Endothelial cell of umbilical vein (primary cell): ENCODE results near the gene VPS41. TPM values are rescaled to one million over a fixed set of nuclear protein-coding genes. Genes with fewer than 3 reads are reported as not detected.

Experiments
- BruUV-seq: library from RNA; stranded (reverse); fragments of 400-500 nt; replicated peaks from 2 replicates; lab custom pipeline; 2021; lab: Mats Ljungman, UMichigan
- CTCF ChIA-PET: fragments of 300-600, 350-600 bp; sonication (Branson Sonifier 250); formaldehyde crosslinking; loops from one replicate; lab custom pipeline; 2021; ENCODE audit warnings: antibody characterized with exemption, inconsistent platforms; lab: Charles Lee
- POLR2A ChIA-PET: fragments of 300-600, 350-600 bp; sonication (Branson Sonifier 250); formaldehyde crosslinking; loops from one replicate; lab custom pipeline; 2021; ENCODE audit warnings: antibody characterized with exemption, inconsistent platforms; lab: Charles Lee
- DNase-seq: peaks from one replicate; pipeline ENCODE4 v3.0.0-alpha.2; 2011; ENCODE audit warnings: low read depth, low spot score
- FAIRE-seq: peaks from 2 replicates; lab custom pipeline; 2011; peaks lifted over from hg19 to GRCh38; lab: Jason Lieb, UNC
- H2AFZ ChIP-seq: 2 replicates; pipeline ENCODE4 v1.6.0; 2012; ENCODE audit warnings: low read depth, low read length, control low read depth, inconsistent platforms
- H3K27ac ChIP-seq: 2 replicates; pipeline ENCODE4 v1.5.1; 2011; ENCODE audit warnings: low read depth, mild to moderate bottlenecking, control low read depth, low read length, moderate library complexity; ENCODE audit not compliant: insufficient read depth
- H3K27me3 ChIP-seq, 2 experiments: 2 replicates each; pipeline versions ENCODE4 v1.6.0 to v1.6.1; 2011; ENCODE audit warnings: low read length in 2 of 2, mixed read lengths in 1 of 2; ENCODE audit not compliant: control insufficient read depth in 2 of 2, insufficient read depth in 2 of 2
- H3K36me3 ChIP-seq, 2 experiments: 2 replicates in 1 of 2; 3 replicates in 1 of 2; pipeline ENCODE4 v1.5.1; 2011; ENCODE audit warnings: low read length in 2 of 2, mild to moderate bottlenecking in 1 of 2, moderate library complexity in 1 of 2; ENCODE audit not compliant: control insufficient read depth in 2 of 2, insufficient read depth in 2 of 2; ENCODE audit errors: extremely low read depth in 1 of 2
- H3K4me1 ChIP-seq: 3 replicates; pipeline ENCODE4 v1.5.1; 2011; ENCODE audit warnings: mild to moderate bottlenecking, low read length; ENCODE audit not compliant: control insufficient read depth, insufficient read depth; ENCODE audit errors: extremely low read depth
- H3K4me2 ChIP-seq: 2 replicates; pipeline ENCODE4 v1.6.1; 2011; ENCODE audit warnings: low read length, control low read depth, mixed read lengths; ENCODE audit not compliant: insufficient read depth
- H3K4me3 ChIP-seq, 3 experiments: fragments of 200-600 bp in 1 of 3; sonication (generic), shearing (Covaris generic) in 1 of 3; replicated peaks in 1 of 3; 2 replicates each; pipeline ENCODE4 v1.5.1; 2011 to 2016; ENCODE audit warnings: control low read depth in 3 of 3, low read length in 3 of 3, mild to moderate bottlenecking in 2 of 3, inconsistent platforms in 1 of 3, low read depth in 1 of 3, moderate library complexity in 1 of 3; ENCODE audit not compliant: insufficient read depth in 1 of 3
- H3K79me2 ChIP-seq: 2 replicates; pipeline ENCODE4 v1.6.0; 2012; ENCODE audit warnings: low read length, inconsistent platforms; ENCODE audit not compliant: control insufficient read depth, insufficient read depth
- H3K9ac ChIP-seq: replicated peaks from 2 replicates; pipeline ENCODE3; 2011; ENCODE audit warnings: low read length, control low read depth; ENCODE audit not compliant: insufficient read depth; ENCODE audit errors: extremely low read depth
- H3K9me1 ChIP-seq: replicated peaks from 3 replicates; pipeline ENCODE4 v1.6.0; 2011; ENCODE audit warnings: mild to moderate bottlenecking, low read length; ENCODE audit not compliant: control insufficient read depth, insufficient read depth; ENCODE audit errors: extremely low read depth
- H3K9me3 ChIP-seq: replicated peaks from 2 replicates; pipeline ENCODE4 v1.5.1; 2012; ENCODE audit warnings: low read length, inconsistent platforms; ENCODE audit not compliant: control insufficient read depth, insufficient read depth
- H4K20me1 ChIP-seq: replicated peaks from 2 replicates; pipeline ENCODE3; 2011; ENCODE audit warnings: mild to moderate bottlenecking, low read length; ENCODE audit not compliant: control insufficient read depth, insufficient read depth; ENCODE audit errors: extremely low read depth
- EZH2 ChIP-seq: IDR thresholded peaks from 2 replicates; pipeline ENCODE4 v1.6.1; 2012; ENCODE audit warnings: borderline replicate concordance, low read depth, mild to moderate bottlenecking, moderate library complexity, low read length, inconsistent platforms; ENCODE audit not compliant: severe bottlenecking
- FOS ChIP-seq: IDR thresholded peaks from 2 replicates; pipeline ENCODE4 v1.6.1; 2011; ENCODE audit warnings: mild to moderate bottlenecking, low read length, moderate library complexity, borderline replicate concordance; ENCODE audit not compliant: insufficient read depth
- GATA2 ChIP-seq: IDR thresholded peaks from 2 replicates; pipeline ENCODE4 v1.7.0; 2011; ENCODE audit warnings: low read depth, mild to moderate bottlenecking, moderate library complexity, mixed read lengths, low read length; ENCODE audit not compliant: insufficient read length, insufficient read depth
- JUN ChIP-seq: IDR thresholded peaks from 2 replicates; pipeline ENCODE4 v1.6.1; 2011; ENCODE audit warnings: borderline replicate concordance, low read depth; ENCODE audit not compliant: insufficient read length, insufficient read depth
- MAX ChIP-seq: IDR thresholded peaks from 2 replicates; pipeline ENCODE4 v1.6.1; 2011; ENCODE audit not compliant: insufficient read depth, insufficient read length
- MYC ChIP-seq: IDR thresholded peaks from one replicate; pipeline ENCODE4 v1.6.1; 2011; ENCODE audit warnings: mild to moderate bottlenecking, low read depth, low read length
- POLR2A ChIP-seq: IDR thresholded peaks from 2 replicates; pipeline ENCODE4 v1.6.1; 2012; ENCODE audit warnings: low read depth, mild to moderate bottlenecking, control low read depth, low read length
- POLR2AphosphoS5 ChIP-seq: IDR thresholded peaks from 2 replicates; pipeline ENCODE4 v1.6.1; 2012; ENCODE audit warnings: low read depth, mild to moderate bottlenecking, control low read depth, low read length, moderate library complexity; ENCODE audit not compliant: insufficient read depth
- dilution Hi-C: fragments of 300-500 bp; cut with MboI; formaldehyde crosslinking; loops from one replicate; pipeline ENCODE4 v1.15.0; 2019; ENCODE audit warnings: low sequenced_read_pairs; ENCODE audit not compliant: extremely low pct_ligation_motif_present
- intact Hi-C: fragments of 100-400 bp; cut with micrococcal nuclease; formaldehyde crosslinking; loops from one replicate; pipeline ENCODE4 v1.10.0; 2022
- polyA plus RNA-seq, 4 experiments: library from polyadenylated mRNA; depleted of rRNA in 3 of 4; stranded (reverse) in 3 of 4; unstranded in 1 of 4; fragments of >200 nt; gene quantifications; 2 replicates each; pipeline versions ENCODE4 v1.2.1 to v1.2.3, GENCODE V29; 2011 to 2012; ENCODE audit warnings: missing spikeins in 1 of 4
- total RNA-seq: library from RNA; stranded (reverse); gene quantifications from 2 replicates; pipeline ENCODE4 v1.2.3, GENCODE V29; 2021
- TF ChIP-seq, protein P1 (sequence below), 2 donors: IDR thresholded peaks; 1 replicate in 1 of 2; 2 replicates in 1 of 2; pipeline ENCODE4 v1.5.1; 2011; ENCODE audit warnings: low read length in 2 of 2, mild to moderate bottlenecking in 2 of 2, moderate library complexity in 2 of 2, control low read depth in 1 of 2, inconsistent platforms in 1 of 2, low read depth in 1 of 2; ENCODE audit not compliant: insufficient read depth in 1 of 2; ENCODE audit errors: extremely low read depth in 1 of 2

Gene VPS41
- total and polyA plus RNA-seq, 2 donors (not counting 3 experiments of a cell fraction or from before 2014, with no cell fraction given) = 14.3 to 79.8 TPM

GRCh38 chr7:38936641-38937040, 27.6 kb upstream of the VPS41 start:
- no peak overlapping the region for H3K4me2 ChIP-seq
- H3K9me3 ChIP-seq = no peaks in the 10 kb centered on the region
- POLR2A ChIA-PET = no interaction called here
- no peak for FAIRE-seq
- H3K27me3 ChIP-seq = peaks cover 0 to 3% of the 10 kb centered on the region in 2 experiments
- no peaks in the 10 kb centered on the region for H3K9me1 ChIP-seq
- no peak overlapping the region for H3K9ac ChIP-seq
- H3K27ac ChIP-seq = no peak overlapping the region
- no peaks in the 10 kb centered on the region for H3K79me2 ChIP-seq
- no peaks in the 10 kb centered on the region for H3K36me3 ChIP-seq
- no peak for DNase-seq
- dilution Hi-C loops (no loop called here), intact Hi-C loops (loop anchor here (10.0 kb wide), 1 partner anchor 398 kb away; no protein-coding TSS in a partner anchor)
- H4K20me1 ChIP-seq = no peaks in the 10 kb centered on the region
- TF ChIP-seq POLR2A = no peak
- TF ChIP-seq POLR2AphosphoS5 = no peak
- TF ChIP-seq EZH2 = no peak
- TF ChIP-seq JUN = no peak
- no peak for TF ChIP-seq GATA2
- no peak for TF ChIP-seq FOS
- TF ChIP-seq MAX = no peak
- TF ChIP-seq MYC = no peak
- TF ChIP-seq, protein P1, sequence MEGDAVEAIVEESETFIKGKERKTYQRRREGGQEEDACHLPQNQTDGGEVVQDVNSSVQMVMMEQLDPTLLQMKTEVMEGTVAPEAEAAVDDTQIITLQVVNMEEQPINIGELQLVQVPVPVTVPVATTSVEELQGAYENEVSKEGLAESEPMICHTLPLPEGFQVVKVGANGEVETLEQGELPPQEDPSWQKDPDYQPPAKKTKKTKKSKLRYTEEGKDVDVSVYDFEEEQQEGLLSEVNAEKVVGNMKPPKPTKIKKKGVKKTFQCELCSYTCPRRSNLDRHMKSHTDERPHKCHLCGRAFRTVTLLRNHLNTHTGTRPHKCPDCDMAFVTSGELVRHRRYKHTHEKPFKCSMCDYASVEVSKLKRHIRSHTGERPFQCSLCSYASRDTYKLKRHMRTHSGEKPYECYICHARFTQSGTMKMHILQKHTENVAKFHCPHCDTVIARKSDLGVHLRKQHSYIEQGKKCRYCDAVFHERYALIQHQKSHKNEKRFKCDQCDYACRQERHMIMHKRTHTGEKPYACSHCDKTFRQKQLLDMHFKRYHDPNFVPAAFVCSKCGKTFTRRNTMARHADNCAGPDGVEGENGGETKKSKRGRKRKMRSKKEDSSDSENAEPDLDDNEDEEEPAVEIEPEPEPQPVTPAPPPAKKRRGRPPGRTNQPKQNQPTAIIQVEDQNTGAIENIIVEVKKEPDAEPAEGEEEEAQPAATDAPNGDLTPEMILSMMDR (IDR thresholded peaks at IDR 0.05; ENCODE audit: extremely low read depth in 1 of 2, insufficient read depth in 1 of 2, low read depth in 1 of 2, low read length in 2 of 2) = no peak
- no peaks in the 10 kb centered on the region for H3K4me1 ChIP-seq
- no TSS peak for BruUV-seq
- CTCF ChIA-PET = interaction anchor here (1.2 to 1.3 kb wide), 2 partner anchors 15 to 517 kb away, joined by 3 read pairs; no protein-coding TSS in a partner anchor
- no peak overlapping the region for H3K4me3 ChIP-seq
- H2AFZ ChIP-seq = no peak overlapping the region
